ENCODE results near the gene DGKZ. TPM values are rescaled to one million over a fixed set of nuclear protein-coding genes. Genes with fewer than 3 reads are reported as not detected.

The DGKZ gene
- 39.9 to 52.6 TPM (median 49.9 TPM) in 5 replicates for total RNA-seq (2022; extraction: Qiagen RNA extraction; ENCODE audit: low read depth)

GRCh38 chr11:46346886-46347636 lies at the start of gene DGKZ:
DGKZ (plus strand) TSS chr11:46347463; CDS start chr11:46347660, 197 bp downstream.

GRCh38 chr11:46381048-46381818 lies 34.0 kb downstream of the DGKZ start, which contains the start of gene MDK:
MDK (plus strand) TSS chr11:46381669; CDS start chr11:46382058, 389 bp downstream.

GRCh38 chr11:46391578-46392420 lies 44.5 kb downstream of the DGKZ start, which contains the start of gene CHRM4:
CHRM4 (minus strand) TSS chr11:46391776; CDS start chr11:46386557, 5,219 bp downstream.

Other genes with a start within 250 kb of the DGKZ start
- gene PHF21A, start 226.0 kb upstream of the DGKZ start, total RNA-seq (2022; extraction: Qiagen RNA extraction; ENCODE audit: low read depth) = 12.2 to 14.5 TPM (median 13.7 TPM) in 5 replicates
- 4.5 to 5.8 TPM (median 5.7 TPM) in 5 replicates for gene CREB3L1, start 69.8 kb upstream of the DGKZ start, total RNA-seq (2022; extraction: Qiagen RNA extraction; ENCODE audit: low read depth)
- gene MDK, start 34.2 kb downstream of the DGKZ start, total RNA-seq (2022; extraction: Qiagen RNA extraction; ENCODE audit: low read depth) = 14.0 to 23.4 TPM (median 21.1 TPM) in 5 replicates
- 0.43 to 0.75 TPM (median 0.55 TPM) in 5 replicates for gene CHRM4, start 44.3 kb downstream of the DGKZ start, total RNA-seq (2022; extraction: Qiagen RNA extraction; ENCODE audit: low read depth)
- 13.8 to 17.0 TPM (median 15.8 TPM) in 5 replicates for gene AMBRA1, start 246.6 kb downstream of the DGKZ start, total RNA-seq (2022; extraction: Qiagen RNA extraction; ENCODE audit: low read depth)

All from A549 treated with CpdA at 1 μM for 4 hours (cell line).